Measurements from ENCODE around the gene NAMPT. TPM values are rescaled to one million over a fixed set of nuclear protein-coding genes. Genes with fewer than 3 reads are reported as not detected.
"Not testable (repeated sequence)": the region's sequence is repeated elsewhere in the genome, so short reads cannot be mapped to it uniquely, and the experiment has no call there.

NAMPT gene
- total RNA-seq (100 to 1,000 TPM in 3 of 4 donors, 10 to 100 TPM in 1; 90.4 to 219 (median 119) TPM), polyA plus RNA-seq (57.1 TPM)
- long read RNA-seq, donor 1, full-length matches to known transcripts: 112 of 167 reads
- long read RNA-seq, donor 1, partial matches to known transcripts: 9 of 167 reads
- long read RNA-seq, donor 1, other reads (novel, unspliced or antisense): 46 of 167 reads
- long read RNA-seq, donor 2, full-length matches to known transcripts: 39 of 61 reads
- long read RNA-seq, donor 2, partial matches to known transcripts: 5 of 61 reads
- long read RNA-seq, donor 2, other reads (novel, unspliced or antisense): 17 of 61 reads
- long read RNA-seq, donor 3, full-length matches to known transcripts: 389 of 510 reads
- long read RNA-seq, donor 3, partial matches to known transcripts: 26 of 510 reads
- long read RNA-seq, donor 3, other reads (novel, unspliced or antisense): 95 of 510 reads
- long read RNA-seq, donor 4, full-length matches to known transcripts: 39 of 51 reads
- long read RNA-seq, donor 4, partial matches to known transcripts: 2 of 51 reads
- long read RNA-seq, donor 4, other reads (novel, unspliced or antisense): 10 of 51 reads

DNA sequence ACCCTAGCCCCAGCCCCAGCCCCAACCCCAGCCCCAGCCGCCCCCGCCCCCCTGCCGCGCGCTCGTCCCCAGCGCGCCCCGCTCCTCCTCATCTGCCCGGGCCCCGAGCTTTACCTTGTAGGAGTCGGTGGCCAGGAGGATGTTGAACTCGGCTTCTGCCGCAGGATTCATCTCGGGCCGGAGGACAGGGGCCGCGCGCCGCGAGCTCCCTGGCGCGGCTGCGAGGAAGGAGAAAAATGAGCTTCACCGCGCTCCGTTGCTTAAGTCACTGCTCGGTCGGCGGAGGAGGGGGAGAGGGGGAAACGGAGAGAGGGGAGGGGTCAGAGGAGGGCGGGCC lies at the start of gene NAMPT:
TSS of gene NAMPT (minus strand) at position 270 of the 337 bp plus-strand sequence. CDS start at position 171, 99 bp downstream.
- ATAC-seq: no peak
- intact Hi-C loops (cut with DNase I): loop anchor here in 3 of 4 donors (5.0 to 10.0 kb wide), 3 partner anchors 107 to 378 kb away; partner anchors contain the start of gene CCDC71L (in 1 of the 3)
- WGBS: 1% methylated on average over 32 of the region's 32 CpGs

DNA sequence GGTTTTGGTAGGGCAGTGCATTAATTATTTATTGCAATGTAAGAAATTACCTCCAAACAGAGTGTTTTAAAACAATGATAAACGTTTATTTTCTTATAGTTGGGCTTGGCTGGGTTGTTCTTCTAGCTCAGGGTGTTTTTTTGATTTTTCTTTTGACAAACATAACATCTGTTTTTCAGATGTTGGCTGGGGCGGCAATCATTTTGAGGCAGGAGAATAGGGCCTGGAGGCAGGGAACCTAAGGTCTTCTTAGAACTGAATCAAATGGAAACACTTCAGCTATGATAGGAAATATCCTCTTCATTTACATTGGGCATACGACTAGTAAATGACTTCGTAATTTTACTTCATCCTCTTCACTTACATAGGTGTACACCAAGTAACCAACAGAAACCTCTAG lies 47.4 kb upstream of the NAMPT start:
- WGBS: 81% methylated on average over 4 of the region's 4 CpGs
- no peaks in the 10 kb centered on the region for H3K4me1 ChIP-seq (ENCODE audit: control insufficient read depth, insufficient read depth, low read length)
- no peak for ATAC-seq
- no peaks in the 10 kb centered on the region for H3K27me3 ChIP-seq (ENCODE audit: control insufficient read depth, insufficient read depth)
- no peaks in the 10 kb centered on the region for H3K9me3 ChIP-seq (ENCODE audit: control insufficient read depth, low read length)
- no peak for DNase-seq
- no peak overlapping the region for H3K4me3 ChIP-seq (ENCODE audit: low read length)
- intact Hi-C loops (cut with DNase I): no loop called here
- no peak overlapping the region for H3K27ac ChIP-seq (ENCODE audit: low read length)

More for the DNA sequence above, at the start of gene NAMPT:
- Histone ChIP-seq H3K27ac (ENCODE audit: low read length) (peak within 1 kb of the TSS; percentile 96), H3K27me3 (ENCODE audit: control insufficient read depth, insufficient read depth) (no peaks in the 10 kb centered on the region), H3K4me1 (ENCODE audit: control insufficient read depth, insufficient read depth, low read length) (no peaks in the 10 kb centered on the region), H3K4me3 (ENCODE audit: low read length) (peak within 1 kb of the TSS; percentile 88), H3K9me3 (ENCODE audit: control insufficient read depth, low read length) (no peaks in the 10 kb centered on the region)
- no peak for DNase-seq

DNA sequence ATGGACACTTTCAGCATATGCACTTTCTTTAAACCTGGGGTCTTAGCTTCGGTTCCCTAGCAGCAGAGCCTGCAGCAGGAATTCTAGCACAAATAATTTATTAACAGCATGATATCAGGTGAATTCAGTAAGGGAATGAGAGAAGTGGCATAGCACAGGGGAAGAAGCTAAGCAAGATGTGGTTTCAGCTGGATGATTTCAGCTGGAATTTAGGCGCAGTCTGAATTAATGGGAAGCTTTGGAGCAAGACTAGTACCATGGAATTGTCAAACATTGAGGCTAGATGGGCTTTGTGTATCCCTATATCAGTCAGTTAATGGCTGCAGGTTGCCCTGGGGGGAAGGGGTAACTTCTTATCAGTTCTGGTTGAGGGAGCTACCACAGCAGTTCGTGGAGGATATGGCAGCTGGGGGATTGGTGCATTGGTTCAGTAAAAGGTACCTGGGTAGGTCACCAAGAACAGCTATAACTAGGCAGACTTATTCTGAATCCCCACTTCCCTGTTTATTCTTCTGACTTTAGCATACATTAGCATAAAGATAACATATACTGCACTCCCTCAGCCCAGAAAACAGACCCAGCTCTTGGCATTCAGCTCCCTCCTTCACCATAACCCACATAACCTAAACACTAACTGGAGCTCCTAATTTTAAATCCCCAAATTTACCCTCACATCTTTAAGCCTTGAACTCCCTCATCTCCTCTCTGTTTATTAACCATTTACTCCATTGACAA lies 46.8 kb upstream of the NAMPT start:
- intact Hi-C loops (cut with DNase I): no loop called here
- 67% methylated on average over 3 of the region's 3 CpGs for WGBS
- ATAC-seq (no peak), DNase-seq (no peak)
- Histone ChIP-seq H3K9me3 (ENCODE audit: control insufficient read depth, low read length) (no peaks in the 10 kb centered on the region), H3K4me3 (ENCODE audit: low read length) (no peak overlapping the region), H3K27ac (ENCODE audit: low read length) (no peak overlapping the region), H3K27me3 (ENCODE audit: control insufficient read depth, insufficient read depth) (no peaks in the 10 kb centered on the region), H3K4me1 (ENCODE audit: control insufficient read depth, insufficient read depth, low read length) (no peaks in the 10 kb centered on the region)

DNA sequence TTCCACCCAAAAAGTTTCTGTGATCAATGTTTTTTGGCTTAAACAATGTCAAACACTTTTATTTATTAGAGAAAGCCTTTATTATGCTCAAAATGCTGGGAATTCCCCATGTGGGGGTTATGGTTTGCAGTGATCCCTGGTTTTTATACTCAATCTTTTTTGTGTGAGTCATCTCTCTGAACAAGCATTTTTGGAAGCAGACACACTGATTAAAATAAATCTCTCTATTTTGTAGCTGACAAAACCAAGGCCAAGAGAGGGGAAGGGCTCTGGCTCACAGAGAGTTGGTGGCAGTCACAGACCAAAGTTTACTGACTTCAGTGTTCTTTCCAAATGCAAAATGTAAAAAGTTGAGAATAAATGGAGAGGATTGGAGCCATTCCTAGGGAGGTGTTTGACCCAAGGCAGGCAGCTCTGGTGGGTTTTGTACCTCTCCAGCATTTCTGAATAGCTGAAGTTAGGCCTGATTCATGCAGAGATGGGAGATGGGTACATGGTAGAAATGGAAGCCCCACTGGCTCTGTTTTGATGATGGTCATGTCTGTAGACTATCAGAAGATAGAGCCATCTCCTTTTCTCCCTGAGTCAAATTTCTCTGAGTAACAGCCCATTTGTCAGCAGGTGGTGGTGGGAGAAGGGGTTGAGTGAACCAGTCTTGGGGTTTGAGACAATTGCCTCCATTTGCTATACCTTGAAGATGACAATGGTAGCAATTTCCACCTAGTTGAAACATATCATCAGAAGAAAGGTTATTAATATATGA lies 45.4 kb upstream of the NAMPT start:
- Histone ChIP-seq H3K4me1 (ENCODE audit: control insufficient read depth, insufficient read depth, low read length) (no peaks in the 10 kb centered on the region), H3K27me3 (ENCODE audit: control insufficient read depth, insufficient read depth) (no peaks in the 10 kb centered on the region), H3K4me3 (ENCODE audit: low read length) (no peak overlapping the region), H3K9me3 (ENCODE audit: control insufficient read depth, low read length) (no peaks in the 10 kb centered on the region), H3K27ac (ENCODE audit: low read length) (no peak overlapping the region)
- intact Hi-C loops (cut with DNase I): no loop called here
- DNase-seq (peak in 1 of 3 donors; percentile 18), ATAC-seq (peak; percentile 56 to 66)

DNA sequence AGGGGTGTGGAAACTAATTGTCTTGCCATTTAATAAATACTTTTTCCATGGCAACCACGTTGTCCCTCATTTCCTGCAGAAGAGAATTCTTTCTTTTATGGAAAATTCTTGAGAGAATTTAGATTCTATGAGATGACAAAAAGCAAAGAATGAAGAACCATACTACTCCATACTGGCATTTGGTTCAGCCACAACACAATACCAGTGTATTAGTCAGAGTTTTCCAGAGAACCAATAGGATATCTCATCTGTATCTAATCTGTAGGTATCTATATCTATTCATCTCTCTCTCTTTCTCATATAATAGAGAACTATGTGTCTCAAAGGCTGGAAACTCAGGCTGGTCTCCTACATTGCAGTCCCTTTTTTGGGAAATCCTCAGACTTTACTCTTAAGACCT lies 44.6 kb upstream of the NAMPT start:
- Histone ChIP-seq H3K4me3 (ENCODE audit: low read length) (no peak overlapping the region), H3K4me1 (ENCODE audit: control insufficient read depth, insufficient read depth, low read length) (no peaks in the 10 kb centered on the region), H3K27ac (ENCODE audit: low read length) (no peak overlapping the region), H3K9me3 (ENCODE audit: control insufficient read depth, low read length) (no peaks in the 10 kb centered on the region), H3K27me3 (ENCODE audit: control insufficient read depth, insufficient read depth) (no peaks in the 10 kb centered on the region)
- intact Hi-C loops (cut with DNase I): no loop called here
- 15% methylated on average over 1 of the region's 1 CpG for WGBS
- no peak for ATAC-seq
- no peak for DNase-seq

DNA sequence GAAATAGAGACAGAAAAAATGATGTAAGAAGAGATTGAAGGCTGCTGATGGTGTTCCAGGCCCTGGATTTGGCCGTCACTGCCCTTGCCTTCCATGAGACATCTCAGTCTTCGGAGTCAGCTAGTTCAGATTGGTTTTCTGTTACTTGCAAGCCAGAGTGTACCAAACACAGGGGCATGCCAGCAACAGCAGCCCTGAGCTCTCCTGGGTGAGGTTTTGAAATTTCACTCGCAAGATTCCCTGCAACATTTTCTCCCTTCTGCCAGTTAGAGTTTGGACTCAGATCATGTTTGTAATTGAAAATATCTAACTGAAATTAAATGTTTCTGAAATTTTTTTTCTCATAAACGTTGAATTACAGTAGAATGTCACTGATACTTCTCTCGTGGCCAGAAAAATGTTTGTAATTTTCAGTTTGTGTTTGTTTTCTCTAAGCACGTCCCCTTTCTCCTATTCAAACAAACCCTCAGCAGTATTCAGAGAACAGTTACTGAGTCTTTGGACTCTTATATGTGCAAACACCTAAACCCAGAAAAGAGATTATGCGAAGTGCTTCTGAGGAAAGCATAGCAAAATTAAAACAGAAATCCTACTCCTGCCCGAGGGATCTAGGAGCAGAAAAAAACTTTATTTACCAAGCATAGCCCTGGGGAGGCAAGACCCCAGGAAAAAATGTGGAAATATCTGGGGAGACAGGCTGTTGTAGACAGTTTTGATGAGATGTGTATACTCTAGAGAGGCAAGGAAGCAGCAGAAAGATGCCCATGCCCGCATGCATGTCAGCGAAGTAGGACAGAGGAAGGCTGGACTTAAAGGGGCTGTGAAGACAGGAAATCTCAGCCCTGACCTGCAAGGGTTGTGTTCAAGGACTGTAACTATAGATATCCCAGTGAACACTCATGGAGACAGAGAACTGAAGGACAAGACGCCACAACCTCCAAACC lies 43.0 kb upstream of the NAMPT start:
- Histone ChIP-seq H3K4me3 (ENCODE audit: low read length) (no peak overlapping the region), H3K27me3 (ENCODE audit: control insufficient read depth, insufficient read depth) (no peaks in the 10 kb centered on the region), H3K27ac (ENCODE audit: low read length) (no peak overlapping the region), H3K4me1 (ENCODE audit: control insufficient read depth, insufficient read depth, low read length) (no peaks in the 10 kb centered on the region), H3K9me3 (ENCODE audit: control insufficient read depth, low read length) (no peaks in the 10 kb centered on the region)
- ATAC-seq (no peak), DNase-seq (no peak)
- 79% methylated on average over 11 of the region's 11 CpGs for WGBS
- intact Hi-C loops (cut with DNase I): no loop called here

DNA sequence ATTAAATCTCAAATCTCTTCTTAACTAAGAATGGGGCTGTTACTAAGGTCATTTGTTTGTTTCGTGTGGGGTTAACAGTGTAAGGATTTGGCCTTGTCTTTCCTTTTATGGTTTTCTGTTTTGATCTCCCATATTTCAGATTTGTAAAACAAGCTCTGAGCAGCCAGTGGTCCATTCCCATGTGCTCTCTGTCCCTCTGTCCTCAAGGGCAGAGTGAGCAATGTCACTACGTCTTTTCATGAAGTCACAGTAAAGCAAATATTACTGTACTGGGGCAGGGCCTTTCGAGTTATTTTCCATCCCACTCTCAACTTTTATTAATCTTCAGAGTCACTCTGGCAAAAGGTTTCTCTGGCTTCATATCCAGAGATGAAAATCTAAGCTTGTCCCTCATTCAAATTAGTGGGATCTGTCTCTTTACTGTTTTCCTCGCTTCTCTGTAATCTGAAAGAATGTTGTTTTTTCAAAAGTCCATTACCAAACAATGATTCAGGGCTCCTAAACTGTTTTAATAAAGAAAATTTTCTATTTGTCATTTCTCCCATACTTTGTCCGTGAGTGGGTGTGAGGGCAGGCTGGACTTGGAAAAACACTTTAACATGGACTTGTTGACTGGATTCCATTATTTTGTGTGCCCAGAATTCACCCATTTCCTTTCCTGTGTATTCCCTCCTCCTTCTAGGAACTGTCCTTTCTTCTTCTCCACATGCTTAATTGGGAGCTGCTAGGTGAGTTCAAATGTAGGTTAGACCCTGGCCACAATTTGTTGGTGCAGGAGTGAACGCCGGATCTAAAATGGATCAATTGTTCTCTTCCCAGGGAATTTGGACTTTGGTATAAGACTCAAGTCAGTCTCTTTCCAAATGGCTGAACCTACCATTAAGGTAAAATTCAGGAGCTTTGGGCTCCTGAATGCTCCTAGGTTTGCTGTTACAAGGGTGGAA lies 42.1 kb upstream of the NAMPT start:
- Histone ChIP-seq H3K4me1 (ENCODE audit: control insufficient read depth, insufficient read depth, low read length) (no peaks in the 10 kb centered on the region), H3K4me3 (ENCODE audit: low read length) (no peak overlapping the region), H3K9me3 (ENCODE audit: control insufficient read depth, low read length) (no peaks in the 10 kb centered on the region), H3K27ac (ENCODE audit: low read length) (no peak overlapping the region), H3K27me3 (ENCODE audit: control insufficient read depth, insufficient read depth) (no peaks in the 10 kb centered on the region)
- DNase-seq: no peak
- no peak for ATAC-seq
- intact Hi-C loops (cut with DNase I): no loop called here
- WGBS: 82% methylated on average over 7 of the region's 7 CpGs

DNA sequence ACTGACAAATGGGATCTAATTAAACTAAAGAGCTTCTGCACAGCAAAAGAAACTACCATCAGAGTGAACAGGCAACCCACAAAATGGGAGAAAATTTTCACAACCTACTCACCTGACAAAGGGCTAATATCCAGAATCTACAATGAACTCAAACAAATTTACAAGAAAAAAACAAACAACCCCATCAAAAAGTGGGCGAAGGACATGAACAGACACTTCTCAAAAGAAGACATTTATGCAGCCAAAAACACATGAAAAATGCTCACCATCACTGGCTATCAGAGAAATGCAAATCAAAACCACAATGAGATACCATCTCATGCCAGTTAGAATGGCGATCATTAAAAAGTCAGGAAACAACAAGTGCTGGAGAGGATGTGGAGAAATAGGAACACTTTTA lies 39.7 kb upstream of the NAMPT start:
- H3K27ac ChIP-seq (ENCODE audit: low read length); intact Hi-C loops (cut with DNase I); H3K4me1 ChIP-seq (ENCODE audit: control insufficient read depth, insufficient read depth, low read length); H3K9me3 ChIP-seq (ENCODE audit: control insufficient read depth, low read length); ATAC-seq; H3K27me3 ChIP-seq (ENCODE audit: control insufficient read depth, insufficient read depth); DNase-seq; H3K4me3 ChIP-seq (ENCODE audit: low read length): not testable (repeated sequence)
- WGBS: 92% methylated on average over 2 of the region's 2 CpGs

DNA sequence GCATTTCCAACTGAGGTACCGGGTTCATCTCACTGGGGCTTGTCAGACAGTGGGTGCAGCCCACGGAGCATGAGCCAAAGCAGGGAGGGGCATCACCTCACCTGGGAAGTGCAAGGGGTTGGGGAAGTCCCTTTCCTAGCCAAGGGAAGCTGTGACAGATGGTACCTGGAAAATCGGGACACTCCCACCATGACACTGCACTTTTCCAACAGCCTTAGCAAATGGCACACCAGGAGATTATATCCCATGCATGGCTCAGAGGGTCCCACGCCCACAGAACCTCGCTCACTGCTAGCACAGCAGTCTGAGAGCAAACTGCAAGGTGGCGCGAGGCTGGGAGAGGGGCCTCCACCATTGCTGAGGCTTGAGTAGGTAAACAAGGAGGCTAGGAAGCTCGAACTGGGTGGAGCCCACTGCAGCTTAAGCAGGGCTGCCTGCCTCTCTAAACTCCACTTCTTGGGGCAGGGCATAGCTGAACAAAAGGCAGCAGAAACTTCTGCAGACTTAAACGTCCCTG lies 35.5 kb upstream of the NAMPT start:
- intact Hi-C loops (cut with DNase I); H3K9me3 ChIP-seq (ENCODE audit: control insufficient read depth, low read length): not testable (repeated sequence)
- WGBS: 83% methylated on average over 9 of the region's 9 CpGs

More for the DNA sequence above, 35.5 kb upstream of the NAMPT start:
- ATAC-seq; H3K4me1 ChIP-seq (ENCODE audit: control insufficient read depth, insufficient read depth, low read length); H3K4me3 ChIP-seq (ENCODE audit: low read length); H3K27ac ChIP-seq (ENCODE audit: low read length); H3K27me3 ChIP-seq (ENCODE audit: control insufficient read depth, insufficient read depth): not testable (repeated sequence)
- peak in 1 of 3 donors; percentile 35 for DNase-seq
